Right lobe of liver (tissue), 6 donors: ENCODE measurements around the gene RADIL. TPM values are rescaled to one million over a fixed set of nuclear protein-coding genes. Genes with fewer than 3 reads are reported as not detected.

Source experiments
- ATAC-seq, 4 donors: fragments of 200-7000 bp; cut with Tn5 transposase; one replicate each; pipeline ENCODE4 v1.9.1; 2020; ENCODE audit warnings: mild to moderate bottlenecking in 4 of 4, moderate library complexity in 4 of 4
- DNase-seq, 3 donors: peaks; one replicate each; pipeline ENCODE4 v3.0.0-alpha.2; 2020
- H3K27ac ChIP-seq, 3 donors: fragments of 200-600 bp; one replicate each; pipeline ENCODE4 v1.8.0; 2022
- H3K27me3 ChIP-seq, 2 donors: fragments of 200-600 bp; one replicate each; pipeline ENCODE4 v1.8.0; 2022
- H3K36me3 ChIP-seq, 4 donors: fragments of 200-600 bp; sonication (generic) in 1 of 4; one replicate each; pipeline versions ENCODE4 v1.5.1 to v1.8.0; 2017 to 2022; ENCODE audit warnings: control low read depth in 1 of 4
- H3K4me1 ChIP-seq, 4 donors: fragments of 200-600 bp; sonication (generic) in 1 of 4; one replicate each; pipeline versions ENCODE4 v1.5.1 to v1.8.0; 2017 to 2022; ENCODE audit warnings: control low read depth in 1 of 4
- H3K4me3 ChIP-seq, 3 donors: fragments of 200-600 bp; one replicate each; pipeline ENCODE4 v1.8.0; 2022
- H3K9me3 ChIP-seq, 4 donors: fragments of 200-600 bp; sonication (generic) in 1 of 4; one replicate each; pipeline versions ENCODE4 v1.5.1 to v1.8.0; 2017 to 2022; ENCODE audit warnings: control low read depth in 1 of 4
- CTCF ChIP-seq, 4 donors: fragments of 200-600 bp in 3 of 4; fragments of 450-650 bp in 1 of 4; IDR thresholded peaks; one replicate each; pipeline versions ENCODE4 v1.5.1 to v1.8.0; 2016 to 2022; ENCODE audit warnings: antibody characterized with exemption in 4 of 4, mild to moderate bottlenecking in 2 of 4
- POLR2A ChIP-seq: fragments of 450-650 bp; IDR thresholded peaks from one replicate; pipeline ENCODE4 v1.6.1; 2017; ENCODE audit warnings: antibody characterized with exemption, mild to moderate bottlenecking
- WGBS: methylation state at CpG from one replicate; pipeline ENCODE4 v1.1.6; 2018; ENCODE audit warnings: low coverage, low lambda C conversion rate; ENCODE audit not compliant: insufficient coverage; ENCODE audit errors: missing lambda C conversion rate; 5-methylcytosine and 5-hydroxymethylcytosine counted together
- intact Hi-C, 2 donors: fragments of 100-400 bp; cut with DNase I; formaldehyde crosslinking; loops; one replicate each; pipeline versions ENCODE4 v1.11.2 to v1.14.1; 2022
- total RNA-seq, 6 experiments: library from RNA; depleted of rRNA in 2 of 6; stranded (reverse); fragments of >200 nt in 2 of 6; fragmentation: NEBNext Ultra II Directional in 3 of 6; extraction: Animal tissue kit (Norgen Biotek cat#: 25700) in 3 of 6; gene quantifications; one replicate each; pipeline versions ENCODE4 v1.1.0 to v1.2.4, GENCODE V29; 2016 to 2023
- donor health status: DM: no; HTN: yes; CAD: no.
- donor health status: DM: no; HTN: no; CAD: no.
- donor health status: DM: no; HTN: no; CAD: no.
- donor health status: DM: no; HTN: yes; CAD: no.
- donor health status: DM: no; HTN: yes; CAD: no.

RADIL gene
- total RNA-seq, 6 experiments from 2014 or later, result 0.20 to 1.6 (median 0.34) TPM; not detected in 2

DNA sequence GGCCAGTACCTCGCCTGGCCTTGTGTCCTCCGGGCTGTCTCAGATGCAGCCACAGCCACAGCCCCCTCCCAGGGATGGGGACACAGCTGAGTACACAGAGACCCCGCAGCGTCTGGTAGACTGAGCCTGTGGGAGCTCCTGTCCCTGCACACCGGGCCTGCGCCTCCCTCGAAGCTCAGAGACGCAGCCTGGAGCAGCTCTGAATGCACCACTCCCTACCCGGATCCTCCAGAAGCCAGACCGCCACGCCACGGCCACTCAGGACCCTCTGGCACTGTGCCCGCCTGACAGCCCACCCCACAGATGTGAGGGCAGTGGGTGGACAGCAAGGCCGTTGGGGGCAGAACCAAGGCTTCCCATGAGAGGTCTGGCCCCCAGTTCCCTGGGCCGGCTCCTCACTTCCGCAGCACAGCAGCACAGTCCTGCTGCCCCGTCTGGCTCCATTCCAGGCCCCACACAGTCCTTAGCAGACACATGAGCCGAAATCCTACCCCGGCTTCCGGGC, 62.5 kb downstream of the RADIL start:
- WGBS, result 73% methylated on average over 4 of the region's 20 CpGs
- Histone ChIP-seq H3K36me3 (no peaks in the 10 kb centered on the region), H3K27ac (no peak overlapping the region), H3K27me3 (no peaks in the 10 kb centered on the region), H3K4me3 (no peak overlapping the region), H3K9me3 (no peaks in the 10 kb centered on the region), H3K4me1 (no peaks in the 10 kb centered on the region)
- ATAC-seq (no peak), DNase-seq (peak in 1 of 3 donors; percentile 55)
- TF ChIP-seq CTCF (IDR thresholded peaks at IDR 0.05) (no peak), POLR2A (no peak)
- intact Hi-C loops, result no loop called here

DNA sequence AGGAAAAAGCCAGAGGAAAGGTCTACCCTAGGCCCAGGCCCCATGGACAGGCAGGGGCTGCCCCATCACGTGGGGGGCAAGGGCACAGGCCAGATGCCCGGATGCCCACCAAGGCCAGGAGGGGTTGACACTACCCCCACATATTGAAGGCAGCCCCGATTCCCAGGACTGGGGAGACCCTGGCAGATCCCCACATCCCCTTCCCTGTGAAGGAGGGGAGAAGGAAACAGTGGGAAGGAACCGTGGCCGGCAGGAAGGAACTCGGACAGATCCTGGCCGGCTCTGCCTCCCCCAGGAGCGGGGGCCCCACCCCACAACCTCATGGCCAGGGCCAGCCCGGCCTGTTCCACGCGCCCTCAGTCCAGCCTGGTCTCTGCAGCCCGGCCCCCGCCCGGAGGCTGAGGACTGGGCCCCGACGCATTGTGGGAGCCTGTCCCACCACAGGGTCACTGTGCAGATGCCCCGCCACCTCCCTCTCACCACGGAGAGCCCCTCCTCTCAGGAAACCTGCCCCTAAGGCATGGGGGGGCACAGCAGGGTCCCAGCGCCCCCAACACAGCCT, 63.0 kb downstream of the RADIL start:
- no peak for DNase-seq
- no peaks in the 10 kb centered on the region for H3K27me3 ChIP-seq

DNA sequence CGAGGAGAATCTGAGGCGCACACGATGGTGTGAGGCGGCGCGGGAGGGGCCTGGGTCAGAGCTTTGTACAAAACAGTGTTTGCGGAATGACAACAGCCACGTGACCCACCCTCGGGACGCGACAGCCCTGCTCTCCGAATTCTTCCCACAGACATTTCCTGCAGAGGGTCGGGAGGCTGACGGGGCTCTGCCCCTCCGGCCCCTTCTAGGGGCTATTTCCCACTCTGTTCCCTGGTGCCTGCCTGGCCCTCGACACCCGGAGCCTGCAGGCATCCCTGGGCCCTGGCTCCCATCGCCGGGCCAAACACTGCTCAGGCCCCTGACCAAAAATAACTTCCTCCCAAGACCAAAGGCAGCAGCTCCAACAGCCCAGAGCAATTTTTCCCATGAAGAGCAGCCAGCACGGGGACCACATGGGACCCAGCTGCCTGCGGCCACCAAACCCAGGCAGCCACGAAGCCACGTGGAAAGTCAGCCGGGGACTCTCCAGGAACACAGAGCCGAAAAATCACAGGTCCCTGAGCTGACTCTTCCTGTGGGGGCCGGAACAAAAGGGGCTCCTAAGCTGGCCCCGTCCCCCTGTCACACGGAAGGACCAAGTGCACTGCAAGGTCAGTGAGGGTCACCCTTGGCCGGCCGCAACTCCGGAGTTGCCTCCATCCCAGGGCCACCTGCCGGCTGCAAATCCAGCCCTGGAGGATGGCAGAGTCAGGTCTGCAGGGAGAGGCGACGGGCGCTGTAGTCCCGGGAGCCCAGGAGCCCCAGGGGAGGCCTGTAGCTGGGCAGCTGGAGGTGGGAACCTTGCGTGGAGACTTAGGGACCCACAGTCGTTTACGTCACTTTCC, 63.7 kb downstream of the RADIL start:
- no peak for DNase-seq
- intact Hi-C loops, result no loop called here
- no peaks in the 10 kb centered on the region for H3K36me3 ChIP-seq
- no peak overlapping the region for H3K27ac ChIP-seq
- WGBS, result no CpG with 5 or more reads among the region's 39 CpGs
- no peaks in the 10 kb centered on the region for H3K4me1 ChIP-seq
- H3K9me3 ChIP-seq, result no peaks in the 10 kb centered on the region
- no peak for TF ChIP-seq POLR2A
- TF ChIP-seq CTCF (IDR thresholded peaks at IDR 0.05), result no peak
- H3K27me3 ChIP-seq, result no peaks in the 10 kb centered on the region
- no peak overlapping the region for H3K4me3 ChIP-seq
- ATAC-seq, result no peak

More for the DNA sequence above, 63.0 kb downstream of the RADIL start:
- intact Hi-C loops, result no loop called here
- ATAC-seq, result no peak
- 60% methylated on average over 2 of the region's 19 CpGs for WGBS
- Histone ChIP-seq H3K4me3 (no peak overlapping the region), H3K4me1 (no peaks in the 10 kb centered on the region), H3K9me3 (no peaks in the 10 kb centered on the region), H3K36me3 (no peaks in the 10 kb centered on the region), H3K27ac (no peak overlapping the region)
- TF ChIP-seq POLR2A, result no peak
- TF ChIP-seq CTCF (IDR thresholded peaks at IDR 0.05), result no peak

DNA sequence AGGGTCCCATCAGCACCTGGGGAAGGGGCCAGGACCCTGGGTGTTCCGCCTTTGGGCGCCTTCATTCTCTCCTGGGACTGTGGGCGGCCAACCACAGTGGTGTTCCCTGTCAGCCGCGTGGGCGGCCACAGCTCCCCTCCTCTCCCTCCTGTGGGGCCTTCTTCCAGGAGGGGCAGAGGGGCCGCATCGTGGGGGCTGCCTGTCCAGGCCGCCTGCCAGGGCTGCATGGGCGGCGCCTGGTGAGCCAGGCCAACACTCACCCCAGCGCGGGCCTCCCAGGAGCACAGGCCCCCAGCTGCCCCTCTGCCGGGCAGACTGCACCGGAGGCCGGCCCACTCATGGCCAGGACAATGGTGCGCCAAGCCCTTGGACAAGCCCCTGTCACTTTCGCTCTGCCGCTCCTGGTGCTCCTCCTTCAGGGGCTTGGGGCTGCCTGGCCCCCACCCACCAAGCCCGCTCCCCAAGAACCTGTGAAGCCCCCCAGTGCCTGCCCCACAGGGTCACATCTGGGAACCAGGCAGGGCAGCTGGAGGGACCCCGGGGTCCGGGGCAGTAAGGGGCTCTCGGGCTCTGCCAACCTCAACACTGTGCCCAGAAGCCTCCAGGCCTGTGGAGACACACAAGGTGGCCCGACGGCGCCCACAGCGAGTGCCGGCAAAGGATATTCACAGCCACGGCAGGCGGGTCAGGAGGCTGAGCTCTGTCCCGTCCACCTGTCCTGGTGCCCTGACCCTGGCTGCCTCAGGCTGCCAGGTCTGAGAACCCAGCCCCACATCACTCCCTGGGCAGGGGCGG, 65.3 kb downstream of the RADIL start:
- Histone ChIP-seq H3K27ac (no peak overlapping the region), H3K27me3 (no peaks in the 10 kb centered on the region), H3K36me3 (no peaks in the 10 kb centered on the region), H3K4me1 (no peaks in the 10 kb centered on the region), H3K9me3 (no peaks in the 10 kb centered on the region), H3K4me3 (no peak overlapping the region)
- intact Hi-C loops, result no loop called here
- peak in 1 of 3 donors; percentile 47 for DNase-seq
- no CpG with 5 or more reads among the region's 32 CpGs for WGBS
- TF ChIP-seq CTCF (IDR thresholded peaks at IDR 0.05) (no peak), POLR2A (no peak)
- peak in 1 of 4 donors; percentile 17 for ATAC-seq
